Measurements from ENCODE around the gene RRP7A.
"Not testable (repeated sequence)": the region's sequence is repeated elsewhere in the genome, so short reads cannot be mapped to it uniquely, and the experiment has no call there.

The RRP7A gene, protein sequence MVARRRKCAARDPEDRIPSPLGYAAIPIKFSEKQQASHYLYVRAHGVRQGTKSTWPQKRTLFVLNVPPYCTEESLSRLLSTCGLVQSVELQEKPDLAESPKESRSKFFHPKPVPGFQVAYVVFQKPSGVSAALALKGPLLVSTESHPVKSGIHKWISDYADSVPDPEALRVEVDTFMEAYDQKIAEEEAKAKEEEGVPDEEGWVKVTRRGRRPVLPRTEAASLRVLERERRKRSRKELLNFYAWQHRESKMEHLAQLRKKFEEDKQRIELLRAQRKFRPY

DNA sequence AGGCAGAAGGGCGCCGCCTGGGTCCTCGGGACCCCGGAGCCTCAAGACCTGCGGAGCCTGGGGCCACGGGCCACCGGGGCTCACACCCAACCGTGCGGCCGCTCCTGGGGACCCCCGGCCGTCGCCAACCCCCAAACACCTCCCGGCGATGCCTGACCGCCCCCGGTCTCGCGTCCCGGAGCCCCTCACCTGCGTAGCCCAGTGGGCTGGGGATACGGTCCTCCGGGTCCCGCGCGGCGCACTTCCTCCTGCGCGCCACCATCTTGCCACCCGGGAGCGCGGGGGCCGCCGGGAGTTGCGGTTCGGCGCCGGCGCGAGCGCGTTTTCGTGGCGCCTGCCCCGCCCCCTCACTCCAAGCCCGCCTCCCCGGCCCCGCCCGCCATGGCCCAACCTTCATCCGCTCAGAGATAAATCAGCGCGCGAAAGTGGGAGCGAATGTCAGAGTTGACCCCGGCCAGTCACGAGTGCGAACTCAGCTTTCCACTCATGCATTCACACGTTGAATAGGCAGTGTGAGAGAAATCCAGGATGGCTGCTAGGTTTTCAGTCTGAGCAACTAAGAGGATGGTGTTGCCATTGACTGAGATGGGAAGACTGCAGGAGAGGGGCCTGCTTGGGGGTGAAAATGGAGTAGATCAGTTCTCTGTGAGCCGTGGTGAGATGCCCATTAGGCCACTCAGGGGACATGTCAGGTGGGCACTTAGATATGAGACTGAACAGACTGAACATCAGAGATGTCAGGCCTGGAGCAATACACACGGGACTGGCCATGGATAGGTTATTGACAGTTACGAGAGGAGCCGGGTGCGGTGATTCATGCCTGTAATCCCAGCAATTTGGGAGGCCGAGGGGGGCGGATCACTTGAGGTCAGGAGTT is at the start of gene RRP7A:
RRP7A (minus strand) TSS at position 272 of the 877 bp plus-strand sequence; CDS start at position 262, 10 bp downstream.
- TF ChIP-seq, protein P1, sequence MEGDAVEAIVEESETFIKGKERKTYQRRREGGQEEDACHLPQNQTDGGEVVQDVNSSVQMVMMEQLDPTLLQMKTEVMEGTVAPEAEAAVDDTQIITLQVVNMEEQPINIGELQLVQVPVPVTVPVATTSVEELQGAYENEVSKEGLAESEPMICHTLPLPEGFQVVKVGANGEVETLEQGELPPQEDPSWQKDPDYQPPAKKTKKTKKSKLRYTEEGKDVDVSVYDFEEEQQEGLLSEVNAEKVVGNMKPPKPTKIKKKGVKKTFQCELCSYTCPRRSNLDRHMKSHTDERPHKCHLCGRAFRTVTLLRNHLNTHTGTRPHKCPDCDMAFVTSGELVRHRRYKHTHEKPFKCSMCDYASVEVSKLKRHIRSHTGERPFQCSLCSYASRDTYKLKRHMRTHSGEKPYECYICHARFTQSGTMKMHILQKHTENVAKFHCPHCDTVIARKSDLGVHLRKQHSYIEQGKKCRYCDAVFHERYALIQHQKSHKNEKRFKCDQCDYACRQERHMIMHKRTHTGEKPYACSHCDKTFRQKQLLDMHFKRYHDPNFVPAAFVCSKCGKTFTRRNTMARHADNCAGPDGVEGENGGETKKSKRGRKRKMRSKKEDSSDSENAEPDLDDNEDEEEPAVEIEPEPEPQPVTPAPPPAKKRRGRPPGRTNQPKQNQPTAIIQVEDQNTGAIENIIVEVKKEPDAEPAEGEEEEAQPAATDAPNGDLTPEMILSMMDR (conservative IDR thresholded peaks at IDR 0.05; ENCODE audit: low read depth, low read length) = no peak
- H3K4me3 ChIP-seq (ENCODE audit: low read depth, low read length) = peak within 1 kb of the TSS; percentile 79
- DNase-seq (ENCODE audit: low read depth) = peak; percentile 68

DNA sequence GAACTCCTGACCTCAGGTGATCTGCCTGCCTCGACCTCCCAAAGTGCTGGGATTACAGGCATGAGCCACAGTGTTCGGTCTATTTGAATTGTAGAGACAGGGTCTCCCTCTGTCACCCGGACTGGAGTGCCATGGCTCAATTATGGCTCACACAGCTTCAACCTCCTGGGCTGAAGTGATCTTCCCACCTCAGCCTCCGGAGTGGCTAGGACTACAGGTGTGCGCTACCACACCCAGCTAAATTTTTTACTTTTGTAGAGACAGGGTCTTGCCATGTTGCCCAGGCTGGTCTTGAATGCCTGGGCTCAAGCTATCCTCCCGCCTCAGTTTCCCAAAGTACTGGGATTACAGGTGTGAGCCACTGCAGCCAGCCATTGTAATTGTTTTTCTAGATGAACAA is 48.4 kb upstream of the RRP7A start:
- not testable (repeated sequence) for DNase-seq (ENCODE audit: low read depth); H3K4me3 ChIP-seq (ENCODE audit: low read depth, low read length)

DNA sequence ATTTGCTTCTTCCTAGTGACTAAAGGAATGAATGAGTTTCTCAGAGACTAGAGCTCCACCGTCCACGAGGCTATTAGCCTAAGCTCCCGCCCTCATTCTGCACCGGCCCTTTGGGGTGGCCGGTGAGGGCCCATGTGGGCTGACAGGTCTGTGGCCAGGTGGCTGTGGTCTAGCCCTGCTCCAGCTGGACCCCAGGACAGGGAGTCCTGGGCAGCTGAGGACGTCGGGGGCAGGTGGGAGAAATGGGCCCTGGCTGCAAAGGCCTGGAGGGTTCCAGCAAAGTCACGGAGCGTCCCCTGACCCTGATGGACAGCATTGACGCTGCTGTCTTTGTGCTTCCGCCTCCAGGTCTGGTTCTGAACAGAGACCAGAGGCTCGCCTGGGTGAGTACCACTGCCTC is 46.4 kb upstream of the RRP7A start:
- no peak overlapping the region for H3K4me3 ChIP-seq (ENCODE audit: low read depth, low read length)
- no peak for DNase-seq (ENCODE audit: low read depth)
- TF ChIP-seq, protein P1 (conservative IDR thresholded peaks at IDR 0.05; ENCODE audit: low read depth, low read length) = no peak

DNA sequence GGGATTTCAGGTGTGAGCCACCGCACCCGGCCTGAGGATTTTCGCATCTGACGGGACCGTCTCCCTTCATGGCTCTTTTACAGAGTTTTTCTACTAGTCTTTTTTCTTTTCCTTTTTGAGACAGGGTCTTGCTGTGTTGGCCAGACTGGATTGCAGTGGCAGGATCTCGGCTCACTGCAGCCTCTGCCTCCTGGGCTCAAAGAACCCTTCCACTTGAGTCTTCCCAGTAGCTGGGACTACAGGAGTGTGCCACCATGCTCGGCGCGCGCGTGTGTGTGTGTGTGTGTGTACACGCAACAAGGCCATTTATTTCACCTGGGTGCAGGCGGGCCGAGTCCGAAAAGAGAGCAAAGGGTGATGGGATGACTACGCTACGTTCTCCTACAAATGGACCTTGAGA is 45.1 kb upstream of the RRP7A start:
- no peak overlapping the region for H3K4me3 ChIP-seq (ENCODE audit: low read depth, low read length)
- TF ChIP-seq, protein P1 (conservative IDR thresholded peaks at IDR 0.05; ENCODE audit: low read depth, low read length) = no peak
- DNase-seq (ENCODE audit: low read depth) = no peak

DNA sequence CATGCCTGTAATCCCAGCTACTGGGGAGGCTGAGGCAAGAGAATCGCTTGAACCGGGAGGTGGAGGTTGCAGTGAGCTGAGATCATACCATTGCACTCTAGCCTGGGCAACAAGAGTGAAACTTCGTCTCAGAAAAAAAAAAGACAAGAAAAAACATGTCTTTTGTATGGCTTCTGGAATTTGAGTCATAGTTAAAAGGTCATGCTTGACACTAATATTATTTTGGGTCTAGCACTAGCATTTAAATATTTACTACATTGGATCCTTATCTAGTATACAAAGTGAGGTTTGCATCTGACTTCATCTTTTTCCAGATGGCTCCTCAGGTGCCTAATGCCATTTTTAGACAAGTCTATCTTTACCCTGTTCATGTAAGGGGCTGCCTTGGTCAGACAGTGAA is 44.3 kb upstream of the RRP7A start:
- DNase-seq (ENCODE audit: low read depth) = not testable (repeated sequence)

DNA sequence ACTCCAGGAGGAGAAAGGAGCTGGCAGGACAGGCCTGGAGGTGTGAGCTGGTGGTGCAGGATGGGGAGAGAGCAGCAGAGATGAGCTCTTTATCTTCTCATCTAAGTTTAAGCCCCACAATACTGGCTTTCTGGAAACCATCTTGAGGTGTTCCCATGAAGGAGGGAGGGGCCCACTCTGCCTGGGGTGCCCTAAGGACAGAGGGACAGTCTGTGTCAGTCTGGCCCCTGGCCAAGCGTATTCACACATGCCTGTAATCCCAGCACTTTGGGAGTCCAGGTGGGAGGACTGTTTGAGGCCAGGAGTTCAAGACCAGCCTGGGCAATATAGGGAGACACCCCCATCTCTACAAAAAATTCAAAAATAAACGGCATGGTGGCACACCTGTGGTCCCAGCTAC is 43.1 kb upstream of the RRP7A start:
- TF ChIP-seq, protein P1 (conservative IDR thresholded peaks at IDR 0.05; ENCODE audit: low read depth, low read length) = no peak
- H3K4me3 ChIP-seq (ENCODE audit: low read depth, low read length) = no peak overlapping the region
- DNase-seq (ENCODE audit: low read depth) = no peak

More for the DNA sequence above, 44.3 kb upstream of the RRP7A start:
- not testable (repeated sequence) for H3K4me3 ChIP-seq (ENCODE audit: low read depth, low read length)

DNA sequence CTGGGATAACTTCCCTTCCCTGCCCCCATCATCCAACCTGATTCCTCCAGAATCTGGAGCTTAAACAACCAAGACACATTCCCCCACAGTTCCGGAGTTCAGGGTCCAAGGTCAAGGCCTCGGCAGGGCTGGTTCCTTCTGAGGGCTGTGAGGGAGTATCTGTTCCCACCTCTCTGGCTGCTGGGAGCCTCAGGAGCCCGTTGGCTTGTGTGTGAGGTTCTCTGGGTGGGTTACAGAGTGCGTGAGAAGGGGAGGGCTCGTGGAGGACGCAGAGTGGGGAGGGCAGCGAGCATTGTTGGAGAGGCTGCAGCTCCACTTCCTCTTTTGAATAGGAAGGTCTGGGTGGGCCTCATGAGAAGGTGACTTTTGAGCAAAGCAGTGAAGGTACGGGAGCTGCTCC is 42.7 kb upstream of the RRP7A start:
- TF ChIP-seq, protein P1 (conservative IDR thresholded peaks at IDR 0.05; ENCODE audit: low read depth, low read length) = no peak
- H3K4me3 ChIP-seq (ENCODE audit: low read depth, low read length) = no peak overlapping the region
- DNase-seq (ENCODE audit: low read depth) = no peak

DNA sequence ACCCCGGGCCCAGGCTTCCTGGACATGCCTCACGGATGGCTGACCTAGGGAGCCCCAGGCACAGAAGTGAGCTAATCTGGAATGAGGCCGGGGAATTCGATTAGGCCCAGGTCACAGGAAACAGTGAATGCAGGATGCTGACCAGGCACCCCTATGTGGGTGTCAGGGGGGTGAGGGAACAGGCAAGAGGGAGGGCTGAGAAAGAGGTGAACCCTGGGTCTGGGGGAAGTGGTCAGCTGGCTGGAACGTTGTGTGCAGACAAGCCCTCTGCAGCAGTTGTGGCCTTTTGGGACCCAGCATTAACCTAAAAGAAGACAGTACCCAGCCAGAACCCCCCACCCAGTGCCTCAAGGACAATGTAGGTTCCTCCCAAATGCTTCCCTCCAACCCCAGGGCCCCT is 42.3 kb upstream of the RRP7A start:
- DNase-seq (ENCODE audit: low read depth) = no peak
- TF ChIP-seq, protein P1 (conservative IDR thresholded peaks at IDR 0.05; ENCODE audit: low read depth, low read length) = no peak
- H3K4me3 ChIP-seq (ENCODE audit: low read depth, low read length) = no peak overlapping the region

Measured in choroid plexus epithelial cell (primary cell).